ENCODE data around the gene CBR4. TPM values are rescaled to one million over a fixed set of nuclear protein-coding genes. Genes with fewer than 3 reads are reported as not detected.

The CBR4 gene
- total RNA-seq, 1 experiment from 2014 or later, result 33.6 TPM

- Histone ChIP-seq H3K18ac (ENCODE audit: insufficient read length, low read depth, low read length) (no peak overlapping the region), H2BK12ac (ENCODE audit: insufficient read length, low read depth, low read length) (no peak overlapping the region), H3K4me2 (ENCODE audit: insufficient read depth, insufficient read length, low read length) (no peak overlapping the region), H4K8ac (replicated peaks; ENCODE audit: insufficient read length, low read depth, low read length) (no peak overlapping the region), H2BK15ac (ENCODE audit: low read depth, low read length) (no peak overlapping the region), H3K79me2 (ENCODE audit: insufficient read depth, low read length) (no peaks in the 10 kb centered on the region), H2AK5ac (ENCODE audit: insufficient read length, low read length) (no peak overlapping the region), H3K14ac (ENCODE audit: insufficient read depth, low read length) (no peak overlapping the region), H3T11ph (ENCODE audit: low read length) (no peak overlapping the region), H3K9ac (ENCODE audit: extremely low read depth, insufficient read length, low read length) (no peak overlapping the region), H2BK120ac (ENCODE audit: low read depth, low read length, poor library complexity, severe bottlenecking) (no peak overlapping the region), H4K5ac (ENCODE audit: insufficient read length, low read depth, low read length) (no peak overlapping the region), H3K9me3 (ENCODE audit: control insufficient read depth, low read depth, low read length) (no peaks in the 10 kb centered on the region), H4K91ac (ENCODE audit: insufficient read length, low read depth, low read length) (no peak overlapping the region), H3K79me1 (ENCODE audit: insufficient read depth, low read depth, low read length, poor library complexity, severe bottlenecking) (no peaks in the 10 kb centered on the region), H3K27ac (ENCODE audit: insufficient read length, low read depth, low read length) (no peak overlapping the region), H4K20me1 (ENCODE audit: control insufficient read depth, insufficient read depth, insufficient read length) (no peaks in the 10 kb centered on the region), H2BK20ac (ENCODE audit: low read depth, low read length, poor library complexity, severe bottlenecking) (no peak overlapping the region), H3K27me3 (ENCODE audit: insufficient read depth, low read length) (no peaks in the 10 kb centered on the region), H2AFZ (ENCODE audit: low read length) (no peak overlapping the region), H3K4me1 (ENCODE audit: insufficient read depth, low read length) (no peaks in the 10 kb centered on the region), H3K4ac (ENCODE audit: low read depth, low read length) (no peak overlapping the region), H3K23me2 (ENCODE audit: insufficient read length, low read depth, low read length, poor library complexity, severe bottlenecking) (no peaks in the 10 kb centered on the region), H3K23ac (ENCODE audit: insufficient read length, low read depth, low read length) (no peak overlapping the region), H3K56ac (ENCODE audit: insufficient read length, low read depth, low read length) (no peak overlapping the region), H2BK5ac (ENCODE audit: insufficient read length, low read length) (no peak overlapping the region)
- Mint-ChIP-seq H3K27me3 (ENCODE audit: low read depth) (no peaks in the 10 kb centered on the region), H3K36me3 (ENCODE audit: insufficient read depth in 1 of 3, low read depth in 3 of 3) (peaks cover 5 to 6% (median 5%) of the 10 kb centered on the region in 3 experiments; a peak in 5 of 7 replicates), H3K9me3 (peaks cover 3 to 6% of the 10 kb centered on the region in 2 experiments; a peak in 4 of 5 replicates), H3K4me1 (peaks cover 13 to 15% of the 10 kb centered on the region in 2 experiments), H3K4me3 (no peak overlapping the region), H3K27ac (no peak overlapping the region)
- TF ChIP-seq, protein P1, sequence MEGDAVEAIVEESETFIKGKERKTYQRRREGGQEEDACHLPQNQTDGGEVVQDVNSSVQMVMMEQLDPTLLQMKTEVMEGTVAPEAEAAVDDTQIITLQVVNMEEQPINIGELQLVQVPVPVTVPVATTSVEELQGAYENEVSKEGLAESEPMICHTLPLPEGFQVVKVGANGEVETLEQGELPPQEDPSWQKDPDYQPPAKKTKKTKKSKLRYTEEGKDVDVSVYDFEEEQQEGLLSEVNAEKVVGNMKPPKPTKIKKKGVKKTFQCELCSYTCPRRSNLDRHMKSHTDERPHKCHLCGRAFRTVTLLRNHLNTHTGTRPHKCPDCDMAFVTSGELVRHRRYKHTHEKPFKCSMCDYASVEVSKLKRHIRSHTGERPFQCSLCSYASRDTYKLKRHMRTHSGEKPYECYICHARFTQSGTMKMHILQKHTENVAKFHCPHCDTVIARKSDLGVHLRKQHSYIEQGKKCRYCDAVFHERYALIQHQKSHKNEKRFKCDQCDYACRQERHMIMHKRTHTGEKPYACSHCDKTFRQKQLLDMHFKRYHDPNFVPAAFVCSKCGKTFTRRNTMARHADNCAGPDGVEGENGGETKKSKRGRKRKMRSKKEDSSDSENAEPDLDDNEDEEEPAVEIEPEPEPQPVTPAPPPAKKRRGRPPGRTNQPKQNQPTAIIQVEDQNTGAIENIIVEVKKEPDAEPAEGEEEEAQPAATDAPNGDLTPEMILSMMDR (conservative IDR thresholded peaks at IDR 0.05), result no peak
- DNase-seq, result no peak
Measured at GRCh38 chr4:169032194-169032593, 22.1 kb upstream of the CBR4 start.
